HL-60 (cell line): ENCODE results near the gene FARP2.
"Not testable (repeated sequence)": the region's sequence is repeated elsewhere in the genome, so short reads cannot be mapped to it uniquely, and the experiment has no call there.

Source experiments
- CTCF ChIP-seq: IDR thresholded peaks from one replicate; pipeline ENCODE4 v1.5.1; 2011; ENCODE audit warnings: low read length, control low read depth, inconsistent platforms; ENCODE audit not compliant: insufficient read depth
- POLR2AphosphoS5 ChIP-seq: IDR thresholded peaks from 2 replicates; pipeline ENCODE4 v1.6.1; 2012; ENCODE audit warnings: low read depth
- REST ChIP-seq: IDR thresholded peaks from 2 replicates; pipeline ENCODE4 v1.6.1; 2012; ENCODE audit warnings: low read depth; ENCODE audit not compliant: insufficient replicate concordance
- SPI1 ChIP-seq: IDR thresholded peaks from 2 replicates; pipeline ENCODE4 v1.6.1; 2012; ENCODE audit warnings: low read depth, mild to moderate bottlenecking, borderline replicate concordance

- not testable (repeated sequence) for TF ChIP-seq CTCF, REST, SPI1, POLR2AphosphoS5
Observed at GRCh38 chr2:241450092-241450491, 94.0 kb downstream of the FARP2 start.
